Aorta (tissue), 5 donors: ENCODE results near the gene OR2Z1. TPM values are rescaled to one million over a fixed set of nuclear protein-coding genes. Genes with fewer than 3 reads are reported as not detected.

Experiments
- ATAC-seq: fragments of 200-7000 bp; cut with Tn5 transposase; one replicate; pipeline ENCODE4 v1.9.1; 2022; ENCODE audit warnings: moderate library complexity; ENCODE audit not compliant: low FRiP score
- DNase-seq, 2 donors: peaks; one replicate each; pipeline ENCODE4 v3.0.0-alpha.2; 2020
- H3K27ac ChIP-seq, 2 donors: one replicate each; pipeline ENCODE4 v1.5.1; 2013; ENCODE audit warnings: low read length in 2 of 2, mild to moderate bottlenecking in 2 of 2, moderate library complexity in 2 of 2, control low read depth in 1 of 2, inconsistent platforms in 1 of 2, low read depth in 1 of 2
- H3K27me3 ChIP-seq, 2 donors: one replicate each; pipeline ENCODE4 v1.6.1; 2013; ENCODE audit warnings: control low read depth in 1 of 2, low read length in 1 of 2, mild to moderate bottlenecking in 1 of 2, moderate library complexity in 1 of 2; ENCODE audit not compliant: insufficient read depth in 2 of 2, control insufficient read depth in 1 of 2
- H3K36me3 ChIP-seq, 2 donors: one replicate each; pipeline ENCODE4 v1.6.1; 2013; ENCODE audit warnings: control low read depth in 1 of 2, low read length in 1 of 2, mild to moderate bottlenecking in 1 of 2; ENCODE audit not compliant: insufficient read depth in 2 of 2, control insufficient read depth in 1 of 2
- H3K4me1 ChIP-seq, 2 donors: one replicate each; pipeline ENCODE4 v1.6.1; 2013; ENCODE audit warnings: low read length in 2 of 2, control low read depth in 1 of 2, mild to moderate bottlenecking in 1 of 2, moderate library complexity in 1 of 2; ENCODE audit not compliant: insufficient read depth in 2 of 2, control insufficient read depth in 1 of 2
- H3K4me3 ChIP-seq, 2 donors: one replicate each; pipeline ENCODE4 v1.5.1; 2013; ENCODE audit warnings: low read length in 2 of 2, control low read depth in 1 of 2, mild to moderate bottlenecking in 1 of 2
- H3K9me3 ChIP-seq: one replicate; pipeline ENCODE4 v1.6.1; 2013; ENCODE audit warnings: mild to moderate bottlenecking, low read length; ENCODE audit not compliant: control insufficient read depth
- WGBS, 2 donors: extraction: QIAGEN DNeasy Blood & Tissue Kit; methylation state at CpG; one replicate each; pipeline ENCODE4 v1.1.7; 2013; 5-methylcytosine and 5-hydroxymethylcytosine counted together
- intact Hi-C, 2 donors: fragments of 100-400 bp; cut with DNase I; formaldehyde crosslinking; loops; one replicate each; pipeline versions ENCODE4 v1.14.2 to v1.15.0; 2022
- long read RNA-seq, 2 donors: library from polyadenylated mRNA; unstranded; transcript quantifications; one replicate each; pipeline ENCODE4 v2.0.0, GENCODE V29; 2020 to 2021
- polyA plus RNA-seq, 2 donors: library from polyadenylated mRNA; stranded (reverse); fragments of 200-250 nt; gene quantifications; one replicate each; pipeline ENCODE4 v1.2.3, GENCODE V29; 2013
- total RNA-seq, 2 donors: library from RNA; stranded (reverse); fragmentation: NEBNext Ultra II Directional; extraction: Animal tissue kit (Norgen Biotek cat#: 25700); gene quantifications; one replicate each; pipeline ENCODE4 v1.2.1, GENCODE V29; 2021
- donor health status: healthy with polysubstance abuse.
- donor health status: Bipolar disorder and iron deficiency.
- donor health status: DM: no; HTN: no; CAD: no.
- donor health status: DM: no; HTN: no; CAD: no.
- donor health status: DM: yes; HTN: yes; CAD: no.

OR2Z1 gene, protein sequence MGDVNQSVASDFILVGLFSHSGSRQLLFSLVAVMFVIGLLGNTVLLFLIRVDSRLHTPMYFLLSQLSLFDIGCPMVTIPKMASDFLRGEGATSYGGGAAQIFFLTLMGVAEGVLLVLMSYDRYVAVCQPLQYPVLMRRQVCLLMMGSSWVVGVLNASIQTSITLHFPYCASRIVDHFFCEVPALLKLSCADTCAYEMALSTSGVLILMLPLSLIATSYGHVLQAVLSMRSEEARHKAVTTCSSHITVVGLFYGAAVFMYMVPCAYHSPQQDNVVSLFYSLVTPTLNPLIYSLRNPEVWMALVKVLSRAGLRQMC
- total RNA-seq (not detected), polyA plus RNA-seq (not detected)
- long read RNA-seq, donor 1: 0 reads
- long read RNA-seq, donor 2: 0 reads

GRCh38 chr19:8721334-8721733 is at the start of gene OR2Z1:
OR2Z1 (plus strand) TSS chr19:8721634; CDS start chr19:8731029, 9,395 bp downstream.
- ATAC-seq (no peak), DNase-seq (no peak)
- Histone ChIP-seq H3K9me3 (no peaks in the 10 kb centered on the region), H3K4me1 (no peaks in the 10 kb centered on the region), H3K4me3 (no peak within 1 kb of the TSS), H3K27me3 (no peaks in the 10 kb centered on the region), H3K27ac (no peak within 1 kb of the TSS), H3K36me3 (no peaks in the 10 kb centered on the region)
- WGBS, 2 donors: 63 to 71% methylated on average over 1 of the region's 1 CpG
- intact Hi-C loops: no loop called here

DNA sequence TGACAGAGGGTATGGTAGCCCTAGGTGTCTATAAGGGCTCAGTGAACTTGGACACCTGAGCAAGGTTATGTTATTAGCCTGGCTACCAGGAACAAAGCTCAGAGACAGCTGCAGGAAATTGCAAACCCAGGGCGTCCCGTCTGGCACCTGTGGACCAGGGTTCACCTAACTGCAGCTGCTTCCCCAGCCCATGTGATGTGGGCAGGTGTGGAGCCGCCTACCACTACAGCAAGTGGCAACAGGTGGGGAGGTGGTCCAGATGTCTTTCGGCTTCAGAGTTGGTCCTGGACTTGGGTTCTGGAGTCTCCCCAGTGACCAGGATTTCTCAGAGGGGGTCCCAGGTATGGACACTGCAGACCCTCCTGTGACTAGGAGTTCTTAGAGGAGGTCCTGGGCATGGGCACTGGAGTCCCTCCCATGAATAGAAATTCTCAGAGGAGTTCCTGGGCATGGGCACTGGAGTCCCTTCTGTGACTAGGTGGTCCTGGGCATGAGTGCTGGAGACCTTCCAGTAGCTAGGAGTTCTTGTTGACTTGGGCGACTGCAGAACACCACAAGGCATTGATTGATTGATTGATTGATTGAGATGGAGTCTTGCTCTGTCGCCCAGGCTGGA is 48.0 kb upstream of the OR2Z1 start:
- H3K9me3 ChIP-seq: no peaks in the 10 kb centered on the region
- H3K4me1 ChIP-seq: no peaks in the 10 kb centered on the region
- H3K4me3 ChIP-seq: no peak overlapping the region
- H3K27me3 ChIP-seq: no peaks in the 10 kb centered on the region
- ATAC-seq: no peak
- intact Hi-C loops: no loop called here
- no peak overlapping the region for H3K27ac ChIP-seq
- 74 to 75% methylated on average over 6 of the region's 6 CpGs for WGBS, 2 donors
- H3K36me3 ChIP-seq: no peaks in the 10 kb centered on the region
- peak in 1 of 2 donors; percentile 71 for DNase-seq

GRCh38 chr19:8675066-8675465 is 46.4 kb upstream of the OR2Z1 start:
- Histone ChIP-seq H3K27ac (no peak overlapping the region), H3K27me3 (no peaks in the 10 kb centered on the region), H3K9me3 (no peaks in the 10 kb centered on the region), H3K36me3 (no peaks in the 10 kb centered on the region), H3K4me3 (no peak overlapping the region), H3K4me1 (no peaks in the 10 kb centered on the region)
- no peak for DNase-seq
- intact Hi-C loops: no loop called here
- 76 to 89% methylated on average over 3 of the region's 3 CpGs for WGBS, 2 donors
- ATAC-seq: no peak

- no peak for ATAC-seq
- intact Hi-C loops: no loop called here
- H3K27me3 ChIP-seq: no peaks in the 10 kb centered on the region
Observed at GRCh38 chr19:8678244-8678807, 43.1 kb upstream of the OR2Z1 start.

GRCh38 chr19:8680676-8681344 is 40.6 kb upstream of the OR2Z1 start:
- H3K27me3 ChIP-seq: no peaks in the 10 kb centered on the region
- H3K4me3 ChIP-seq: no peak overlapping the region
- no peak for ATAC-seq
- 73 to 82% methylated on average over 5 of the region's 5 CpGs for WGBS, 2 donors
- no peaks in the 10 kb centered on the region for H3K36me3 ChIP-seq
- no peak overlapping the region for H3K27ac ChIP-seq
- H3K4me1 ChIP-seq: no peaks in the 10 kb centered on the region
- peaks cover 1% of the 10 kb centered on the region for H3K9me3 ChIP-seq
- intact Hi-C loops: no loop called here
- no peak for DNase-seq

More at GRCh38 chr19:8678244-8678807, 43.1 kb upstream of the OR2Z1 start:
- Histone ChIP-seq H3K36me3 (no peaks in the 10 kb centered on the region), H3K4me1 (no peaks in the 10 kb centered on the region), H3K27ac (no peak overlapping the region), H3K9me3 (peaks cover 1% of the 10 kb centered on the region), H3K4me3 (no peak overlapping the region)
- DNase-seq: no peak

- intact Hi-C loops: no loop called here
- Histone ChIP-seq H3K4me1 (no peaks in the 10 kb centered on the region), H3K36me3 (no peaks in the 10 kb centered on the region), H3K9me3 (peaks cover 1% of the 10 kb centered on the region), H3K4me3 (no peak overlapping the region), H3K27me3 (no peaks in the 10 kb centered on the region), H3K27ac (no peak overlapping the region)
- DNase-seq (no peak), ATAC-seq (no peak)
- WGBS, 2 donors: 71 to 73% methylated on average over 2 of the region's 2 CpGs
Observed at GRCh38 chr19:8681345-8682029, 39.9 kb upstream of the OR2Z1 start.

DNA sequence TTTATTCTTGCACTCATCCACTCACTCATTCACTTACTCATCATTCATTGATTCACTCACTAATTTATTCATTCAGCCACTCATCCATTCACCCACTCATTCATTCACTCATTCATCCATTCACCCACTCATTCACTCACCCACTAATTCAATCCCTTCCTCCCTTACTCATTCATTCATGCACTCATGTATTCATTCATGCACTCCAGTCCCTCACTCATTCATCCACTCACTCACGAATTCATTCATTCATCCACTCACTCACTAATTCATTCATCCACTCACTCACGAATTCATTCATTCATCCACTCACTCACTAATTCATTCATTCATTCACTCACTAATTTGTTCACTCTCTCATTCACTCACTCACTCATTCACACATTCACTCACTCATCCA is 39.0 kb upstream of the OR2Z1 start:
- 48 to 55% methylated on average over 2 of the region's 2 CpGs for WGBS, 2 donors
- intact Hi-C loops: no loop called here

DNA sequence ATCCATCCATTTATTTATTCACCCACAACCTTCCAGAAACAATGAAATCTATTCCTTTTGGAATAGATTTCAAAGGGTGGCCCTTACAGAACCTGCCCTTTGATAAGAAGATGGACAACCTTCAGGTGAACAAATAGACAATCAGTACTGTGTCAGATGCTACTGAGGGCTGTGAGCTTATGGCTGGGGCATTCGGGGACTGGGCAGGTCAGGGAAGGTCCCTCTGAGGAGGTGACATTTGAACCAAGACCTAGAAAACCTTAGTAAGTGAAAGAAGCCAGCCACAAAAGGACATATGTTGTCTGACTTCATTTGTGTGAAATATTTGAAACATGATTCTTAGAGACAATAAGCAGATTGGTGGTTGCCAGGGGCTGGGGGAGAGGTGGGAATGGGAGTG is 38.5 kb upstream of the OR2Z1 start:
- intact Hi-C loops: no loop called here
- H3K4me1 ChIP-seq: no peaks in the 10 kb centered on the region
- ATAC-seq (no peak), DNase-seq (no peak)
- H3K4me3 ChIP-seq: no peak overlapping the region
- H3K9me3 ChIP-seq: peaks cover 1% of the 10 kb centered on the region
- no peak overlapping the region for H3K27ac ChIP-seq
- H3K27me3 ChIP-seq: no peaks in the 10 kb centered on the region
- no peaks in the 10 kb centered on the region for H3K36me3 ChIP-seq
- WGBS, 2 donors: 52 to 61% methylated on average over 1 of the region's 1 CpG

More for the DNA sequence above, 39.0 kb upstream of the OR2Z1 start:
- H3K27ac ChIP-seq: no peak overlapping the region
- no peak overlapping the region for H3K4me3 ChIP-seq
- ATAC-seq (no peak), DNase-seq (no peak)
- peaks cover 1% of the 10 kb centered on the region for H3K9me3 ChIP-seq
- H3K4me1 ChIP-seq: no peaks in the 10 kb centered on the region
- H3K36me3 ChIP-seq: no peaks in the 10 kb centered on the region
- no peaks in the 10 kb centered on the region for H3K27me3 ChIP-seq
